Measurements from ENCODE around the gene TP53INP2.

Gene TP53INP2

GRCh38 chr20:34709831-34710567, 5.9 kb downstream of the TP53INP2 start (continued):
- no peak for TF ChIP-seq MEIS1 (CRISPR knock-in tag; IDR thresholded peaks at IDR 0.05; ENCODE audit: borderline replicate concordance)
- no peak; the same call in 1 of the 2 replicates for TF ChIP-seq ZNF324 (tag by site-specific recombination; IDR thresholded peaks at IDR 0.05)
- no peak for TF ChIP-seq ZNF548 (tag by site-specific recombination; IDR thresholded peaks at IDR 0.05)
- 0 out of 2 replicates have a peak, but pooled peaks have one; percentile 19 for TF ChIP-seq ZNF677 (tag by site-specific recombination; IDR thresholded peaks at IDR 0.05)
- TF ChIP-seq ZNF37A (tag by site-specific recombination; IDR thresholded peaks at IDR 0.05), result no peak
- TF ChIP-seq ZNF341 (tag by site-specific recombination; IDR thresholded peaks at IDR 0.05; ENCODE audit: low read depth), result 0 out of 2 replicates have a peak, but pooled peaks have one; percentile 8
- no peak for TF ChIP-seq BCL11A (tag by site-specific recombination; IDR thresholded peaks at IDR 0.05; ENCODE audit: low read depth)
- no peak for TF ChIP-seq ZNF184 (tag by site-specific recombination; IDR thresholded peaks at IDR 0.05)
- peak; percentile 45; the same call in 1 of the 2 replicates for TF ChIP-seq ZFP37 (tag by site-specific recombination; IDR thresholded peaks at IDR 0.05)
- TF ChIP-seq ZNF18 (tag by site-specific recombination; IDR thresholded peaks at IDR 0.05), result no peak
- TF ChIP-seq GFI1B (tag by site-specific recombination; IDR thresholded peaks at IDR 0.05), result no peak
- TF ChIP-seq ZNF404 (tag by site-specific recombination; IDR thresholded peaks at IDR 0.05), result no peak
- TF ChIP-seq ZNF792 (tag by site-specific recombination; IDR thresholded peaks at IDR 0.05), result no peak
- TF ChIP-seq CTCF (tag by site-specific recombination; IDR thresholded peaks at IDR 0.05), result peak; percentile 86
- TF ChIP-seq ZNF626 (tag by site-specific recombination; IDR thresholded peaks at IDR 0.05), result no peak
- no peak for TF ChIP-seq ZNF561 (tag by site-specific recombination; IDR thresholded peaks at IDR 0.05; ENCODE audit: borderline replicate concordance)
- no peak for TF ChIP-seq ZNF777 (tag by site-specific recombination; IDR thresholded peaks at IDR 0.05; ENCODE audit: borderline replicate concordance)
- TF ChIP-seq ZBTB8A (tag by site-specific recombination; IDR thresholded peaks at IDR 0.05), result peak; percentile 62; the same call in 1 of the 2 replicates
- TF ChIP-seq ZNF23 (tag by site-specific recombination; IDR thresholded peaks at IDR 0.05; ENCODE audit: borderline replicate concordance), result no peak
- no peak for TF ChIP-seq ZNF521 (tag by site-specific recombination; IDR thresholded peaks at IDR 0.05)
- no peak for TF ChIP-seq ZNF623 (tag by site-specific recombination; IDR thresholded peaks at IDR 0.05)
- TF ChIP-seq GLIS1 (tag by site-specific recombination; IDR thresholded peaks at IDR 0.05), result no peak
- TF ChIP-seq ZNF837 (tag by site-specific recombination; IDR thresholded peaks at IDR 0.05), result no peak
- TF ChIP-seq ZNF660 (tag by site-specific recombination; IDR thresholded peaks at IDR 0.05), result peak; percentile 59; the same call in 1 of the 2 replicates
- TF ChIP-seq OSR2 (tag by site-specific recombination; IDR thresholded peaks at IDR 0.05), result no peak
- TF ChIP-seq KLF9 (tag by site-specific recombination; IDR thresholded peaks at IDR 0.05; ENCODE audit: low read depth), result 0 out of 2 replicates have a peak, but pooled peaks have one; percentile 1
- TF ChIP-seq SP2 (tag by site-specific recombination; IDR thresholded peaks at IDR 0.05), result no peak
- no peak for TF ChIP-seq ZNF707 (tag by site-specific recombination; IDR thresholded peaks at IDR 0.05)
- no peak for TF ChIP-seq ZNF629 (tag by site-specific recombination; IDR thresholded peaks at IDR 0.05)
- TF ChIP-seq GLI2 (tag by site-specific recombination; IDR thresholded peaks at IDR 0.05; ENCODE audit: borderline replicate concordance, low read depth), result no peak
- peak; percentile 98 for TF ChIP-seq PRDM10 (tag by site-specific recombination; IDR thresholded peaks at IDR 0.05)
- no peak for TF ChIP-seq ZNF423 (tag by site-specific recombination; IDR thresholded peaks at IDR 0.05)
- peak; percentile 75 for TF ChIP-seq ZNF600 (tag by site-specific recombination; IDR thresholded peaks at IDR 0.05)
- no peak for TF ChIP-seq ZNF571 (tag by site-specific recombination; IDR thresholded peaks at IDR 0.05)
- TF ChIP-seq ZNF544 (tag by site-specific recombination; IDR thresholded peaks at IDR 0.05), result no peak

All from HEK293 (cell line).